ENCODE measurements around the gene GPRC5C.

GPRC5C gene, protein sequence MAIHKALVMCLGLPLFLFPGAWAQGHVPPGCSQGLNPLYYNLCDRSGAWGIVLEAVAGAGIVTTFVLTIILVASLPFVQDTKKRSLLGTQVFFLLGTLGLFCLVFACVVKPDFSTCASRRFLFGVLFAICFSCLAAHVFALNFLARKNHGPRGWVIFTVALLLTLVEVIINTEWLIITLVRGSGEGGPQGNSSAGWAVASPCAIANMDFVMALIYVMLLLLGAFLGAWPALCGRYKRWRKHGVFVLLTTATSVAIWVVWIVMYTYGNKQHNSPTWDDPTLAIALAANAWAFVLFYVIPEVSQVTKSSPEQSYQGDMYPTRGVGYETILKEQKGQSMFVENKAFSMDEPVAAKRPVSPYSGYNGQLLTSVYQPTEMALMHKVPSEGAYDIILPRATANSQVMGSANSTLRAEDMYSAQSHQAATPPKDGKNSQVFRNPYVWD

DNA sequence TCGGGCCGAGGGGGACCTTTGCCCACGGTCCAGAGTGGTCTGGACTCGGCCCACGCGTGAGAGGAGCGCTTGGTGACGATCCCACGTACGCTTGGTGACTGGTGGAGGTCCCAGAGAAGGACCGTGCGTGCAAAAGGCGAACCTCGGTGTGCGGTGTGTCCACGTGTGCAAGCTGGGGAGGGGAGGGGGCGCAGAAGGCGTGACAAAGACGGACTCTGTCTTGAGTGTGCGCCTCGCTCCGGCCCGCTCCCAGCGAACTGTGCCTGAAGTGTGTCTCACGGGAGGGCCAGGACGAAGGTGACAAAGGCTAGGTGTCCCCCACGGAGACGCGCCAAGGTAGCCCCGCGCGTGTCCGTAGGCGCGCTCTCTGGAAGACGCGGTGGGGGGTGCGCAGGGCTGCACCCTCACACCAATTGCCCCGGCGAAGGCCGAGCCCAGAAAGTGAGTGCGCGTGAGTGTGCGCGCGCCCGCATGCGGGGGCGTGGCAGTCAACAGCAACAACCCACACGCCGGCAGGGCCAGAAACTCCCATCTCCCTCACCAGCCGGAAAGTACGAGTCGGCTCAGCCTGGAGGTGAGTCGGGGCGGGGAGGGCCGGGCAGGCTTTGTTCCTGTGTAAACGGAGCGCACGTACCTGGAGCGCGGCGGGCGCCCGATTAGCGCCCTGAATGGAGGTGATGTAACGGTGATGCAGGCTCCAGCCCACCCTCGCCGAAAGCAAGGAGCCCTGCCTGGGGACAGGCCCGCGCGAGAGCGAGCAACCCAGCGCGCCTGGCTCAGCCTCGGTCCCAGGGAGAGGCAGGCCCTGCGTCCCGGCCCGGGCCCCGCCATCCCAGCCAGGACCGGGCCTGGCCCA lies at the start of gene GPRC5C:
Gene GPRC5C (plus strand): TSS at position 521 of the 856 bp plus-strand sequence. CDS start 7,689 bp downstream, outside the sequence.
- peak; percentile 24 to 47 for DNase-seq (ENCODE audit: low read depth in 2 of 2)

DNA sequence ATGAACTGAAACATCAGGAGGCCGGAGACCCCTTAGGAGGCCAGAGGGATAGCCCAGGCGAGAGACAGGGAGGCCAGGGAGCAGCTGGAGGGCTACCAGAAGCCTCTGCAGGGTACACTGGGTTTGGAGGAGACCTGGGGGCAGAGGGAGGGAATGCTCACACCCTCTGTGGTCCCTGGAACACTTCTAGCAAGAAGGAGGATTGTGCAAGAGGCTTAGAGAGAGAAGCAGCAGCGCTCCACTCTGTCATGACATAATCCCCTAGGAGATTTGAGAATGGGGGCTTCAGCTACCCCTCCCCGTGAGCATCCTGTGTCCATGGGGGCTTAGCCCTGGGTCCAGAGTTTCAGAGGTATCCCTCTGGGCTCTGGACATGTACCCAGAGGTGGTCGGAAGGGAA lies 48.7 kb upstream of the GPRC5C start:
- no peak for DNase-seq (ENCODE audit: low read depth in 2 of 2)

DNA sequence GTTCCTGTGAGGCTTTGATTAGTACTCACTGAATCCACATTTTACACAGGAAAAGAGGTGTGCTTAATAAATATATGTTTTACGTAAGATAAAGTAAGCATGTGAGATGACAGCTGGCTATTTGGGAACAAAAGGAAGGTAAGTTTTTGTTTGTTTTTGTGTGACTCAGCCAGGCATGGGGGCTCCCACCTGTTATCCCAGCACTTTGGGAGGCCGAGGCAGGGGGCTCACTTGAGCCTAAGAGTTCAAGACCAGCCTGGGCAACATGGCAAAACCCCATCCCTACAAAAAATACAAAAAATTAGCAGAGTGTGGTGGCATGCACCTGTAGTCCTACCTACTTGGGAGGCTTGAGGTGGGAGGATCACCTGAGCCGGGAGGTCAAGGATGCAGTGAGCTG lies 46.7 kb upstream of the GPRC5C start:
- DNase-seq (ENCODE audit: low read depth in 2 of 2) = no peak

DNA sequence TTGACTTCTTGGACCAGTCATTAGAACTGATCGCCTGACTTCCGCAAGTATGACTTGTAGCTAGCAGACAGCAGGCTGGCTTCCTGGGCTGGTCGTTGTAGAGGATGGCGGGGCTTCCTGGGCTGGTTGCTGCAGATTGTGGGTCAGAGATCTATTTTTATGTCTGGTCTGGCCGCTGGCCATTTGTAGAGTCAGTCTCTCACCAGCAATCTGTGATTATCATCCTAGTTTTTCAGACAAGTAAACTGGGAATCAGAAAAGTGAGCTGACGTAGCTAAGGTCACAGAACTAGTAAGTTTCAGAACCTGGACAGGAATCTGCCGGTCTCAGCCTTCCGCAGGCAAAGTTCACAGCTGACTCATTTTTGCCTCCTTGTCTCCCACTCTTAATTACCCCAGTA lies 45.5 kb upstream of the GPRC5C start:
- no peak for DNase-seq (ENCODE audit: low read depth in 2 of 2)

DNA sequence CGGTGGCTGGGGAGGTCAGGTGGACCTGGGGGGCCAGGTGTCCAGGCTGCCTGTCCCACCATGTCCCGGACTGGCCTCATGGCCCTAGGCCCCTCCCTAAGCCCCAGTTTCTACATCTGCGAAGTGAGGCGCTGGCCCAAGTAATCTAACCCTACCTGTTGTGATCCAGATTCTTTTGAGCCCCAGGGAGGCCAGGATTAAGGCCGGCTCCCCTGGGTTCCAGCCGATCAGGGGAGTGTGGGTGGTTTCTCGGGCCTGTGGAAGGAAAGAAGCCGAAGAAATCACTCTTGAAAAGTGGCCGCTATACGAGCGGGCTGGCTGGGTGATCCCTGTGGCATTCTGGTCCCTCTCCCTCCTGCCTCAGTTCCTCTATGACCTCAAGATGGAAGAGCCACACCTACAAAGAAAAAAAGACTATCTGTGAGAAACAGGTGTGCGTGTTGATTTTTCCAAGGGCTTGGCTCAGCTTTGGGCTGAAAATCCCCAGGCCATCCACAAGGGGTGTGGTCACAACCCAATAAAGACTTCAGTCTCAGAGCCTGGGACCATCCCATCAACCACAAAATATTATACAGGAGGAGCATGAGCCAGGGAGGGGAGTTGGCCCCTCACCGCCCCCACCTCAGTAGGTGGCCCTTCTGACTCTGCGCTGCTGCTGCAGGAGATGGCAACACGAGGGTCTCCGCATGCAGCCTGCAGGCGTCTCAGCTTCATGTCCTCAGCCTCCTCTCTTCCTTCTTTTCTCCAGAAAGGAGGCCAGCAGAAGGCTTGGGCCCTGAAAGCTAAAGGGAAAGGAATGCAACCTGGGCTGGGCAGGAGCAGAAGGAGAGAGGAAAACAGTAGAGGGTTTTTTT lies 44.3 kb upstream of the GPRC5C start:
- DNase-seq (ENCODE audit: low read depth in 2 of 2) = no peak

DNA sequence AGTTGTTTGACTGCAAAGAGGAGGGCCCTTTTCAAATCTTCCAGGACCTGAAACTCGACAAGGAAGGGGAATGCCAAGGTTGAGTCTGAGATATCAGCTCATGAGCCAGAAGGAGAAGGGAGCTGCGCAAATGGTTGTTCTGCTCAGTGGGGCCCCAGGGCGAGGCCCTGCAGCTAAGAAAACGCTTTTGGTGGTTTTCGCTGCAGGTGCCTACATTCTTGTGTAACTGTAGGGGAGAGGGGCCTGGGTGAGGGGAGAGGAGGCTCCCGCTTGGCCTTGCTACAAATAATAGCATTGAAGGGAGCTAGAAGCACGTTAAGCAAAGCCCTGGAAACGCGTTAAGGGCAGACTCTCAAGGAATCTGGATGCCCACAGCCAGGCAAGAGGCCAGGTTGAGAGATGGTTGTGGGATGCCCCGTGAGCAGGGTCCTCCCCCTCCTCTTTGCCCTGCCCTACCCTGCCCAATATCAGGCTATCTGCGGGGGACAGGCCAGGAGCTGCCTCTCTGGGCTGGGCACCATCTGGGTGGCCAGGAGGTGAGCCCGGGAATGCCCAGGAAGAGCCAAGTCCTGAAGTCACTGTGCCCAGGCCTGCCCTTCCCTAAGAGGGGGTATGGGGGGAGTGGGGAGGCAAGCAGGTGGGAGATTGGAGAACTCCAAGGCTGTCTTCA lies 42.7 kb upstream of the GPRC5C start:
- no peak for DNase-seq (ENCODE audit: low read depth in 2 of 2)

DNA sequence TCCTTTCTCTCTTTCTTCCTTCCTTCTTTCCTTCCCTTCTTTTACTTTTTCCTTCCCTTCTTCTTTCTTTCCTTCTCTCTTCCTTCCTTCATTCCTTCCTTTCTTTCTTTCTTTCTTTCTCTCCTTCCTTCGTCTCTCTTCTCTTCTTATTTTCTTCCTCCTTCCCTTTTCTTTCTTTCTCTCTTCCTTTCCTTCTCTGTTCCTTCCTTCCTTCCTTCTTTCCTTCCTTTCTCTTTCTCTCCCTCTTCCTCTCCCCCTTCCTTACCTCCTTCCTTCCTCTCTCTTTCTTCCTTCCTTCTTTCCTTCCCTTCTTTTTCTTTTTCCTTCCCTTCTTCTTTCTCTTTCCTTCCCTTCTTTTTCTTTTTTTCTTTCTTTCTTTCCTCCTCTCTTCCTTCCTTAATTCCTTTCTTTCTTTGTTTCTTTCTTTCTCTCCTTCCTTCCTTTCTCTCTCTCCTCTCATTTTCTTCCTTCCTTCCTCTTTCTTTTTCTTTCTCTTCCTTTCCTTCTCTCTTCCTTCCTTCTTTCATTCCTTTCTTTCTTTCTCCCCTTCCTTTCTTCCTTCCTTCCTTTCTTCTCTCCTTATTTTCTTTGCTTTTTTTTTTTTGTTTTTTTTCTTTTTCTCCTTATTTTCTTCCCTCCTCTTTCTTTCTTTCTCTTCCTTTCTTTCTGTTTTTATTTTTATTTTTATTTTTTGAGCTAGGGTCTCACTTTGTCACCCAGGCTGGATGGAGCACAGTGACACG lies 41.8 kb upstream of the GPRC5C start:
- DNase-seq (ENCODE audit: low read depth in 2 of 2) = no peak

DNA sequence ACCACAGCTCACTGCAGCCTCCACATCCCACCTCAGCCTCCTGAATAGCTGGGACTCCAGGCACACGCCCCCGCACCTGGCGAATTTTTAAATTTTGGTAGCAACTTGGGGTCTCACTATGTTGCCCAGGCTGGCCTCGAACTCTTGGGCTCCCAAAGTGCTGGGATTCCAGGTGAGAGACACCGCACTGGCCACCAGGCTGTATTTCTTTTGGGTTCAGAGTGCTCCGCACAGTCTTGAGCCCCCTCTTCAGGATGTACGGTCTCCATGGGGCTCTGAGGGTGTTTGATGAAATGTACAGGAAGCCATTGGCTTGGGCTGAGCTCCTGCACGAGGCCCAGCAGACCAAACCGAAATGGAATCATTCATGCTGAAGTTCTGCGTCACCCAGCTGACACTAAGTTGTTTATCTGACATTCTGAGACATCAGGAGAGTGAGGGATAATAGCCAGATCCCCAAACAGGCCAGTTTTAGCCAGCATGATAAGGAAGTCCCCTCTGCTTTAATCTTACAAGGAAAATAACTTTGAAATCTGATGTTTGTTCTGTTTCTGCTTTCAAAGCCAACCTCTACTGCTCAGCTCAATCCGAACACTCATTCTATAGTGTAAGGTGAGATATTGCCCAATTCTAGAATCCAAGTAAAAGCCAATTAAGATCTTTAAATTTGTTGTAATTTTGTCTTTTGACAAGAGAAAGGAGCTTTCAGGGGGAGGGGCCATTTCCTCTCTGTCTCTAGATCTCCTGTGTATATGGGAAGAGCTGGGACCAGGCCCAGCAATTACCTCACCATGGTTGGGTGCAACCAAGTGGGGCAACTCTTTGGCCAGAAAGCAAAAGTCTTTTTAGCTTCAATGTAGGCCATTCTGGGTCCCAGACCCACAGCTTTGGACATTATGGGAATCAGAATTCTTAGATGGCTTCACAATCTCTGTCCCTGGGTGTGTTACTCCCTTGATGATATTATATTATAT lies 40.9 kb upstream of the GPRC5C start:
- no peak for DNase-seq (ENCODE audit: low read depth in 2 of 2)

DNA sequence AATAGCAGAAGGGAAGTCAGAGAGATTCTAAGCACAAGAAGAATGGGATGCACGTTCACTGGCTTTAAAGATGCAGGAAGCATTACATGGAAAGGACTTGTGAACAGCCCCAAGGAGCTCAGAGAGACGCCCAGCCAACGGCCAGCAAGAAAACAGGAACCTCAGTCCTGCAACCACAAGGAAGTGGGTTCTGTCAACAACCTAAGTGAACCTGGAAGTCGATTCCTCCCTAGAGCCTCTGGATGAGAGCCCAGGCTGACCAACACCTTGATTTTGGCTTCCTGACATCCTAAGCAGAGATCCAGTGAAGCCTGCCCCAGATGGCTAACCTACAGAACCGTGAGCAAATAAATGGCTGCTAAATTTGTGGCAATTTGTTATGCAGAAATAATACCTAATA lies 40.1 kb upstream of the GPRC5C start:
- no peak for DNase-seq (ENCODE audit: low read depth in 2 of 2)

DNA sequence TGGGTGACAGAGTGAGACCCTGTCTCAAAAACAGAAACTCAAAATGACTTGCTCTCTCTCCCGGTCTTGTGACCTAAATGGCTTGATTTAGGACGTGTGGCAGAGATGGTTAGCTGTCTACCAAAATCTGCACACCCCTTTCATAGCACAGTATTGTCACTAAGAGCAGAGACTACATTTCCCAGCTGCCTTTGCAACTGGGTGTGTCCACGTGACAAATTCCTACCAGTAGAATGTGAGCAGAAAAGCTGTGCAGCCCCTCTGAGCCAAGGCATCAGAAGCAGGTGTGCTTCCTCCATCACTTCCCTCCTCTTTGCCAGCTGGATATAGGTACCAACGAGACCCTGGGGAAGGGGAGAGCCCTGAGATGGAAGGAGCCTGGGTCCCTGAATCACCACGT lies 39.0 kb upstream of the GPRC5C start:
- DNase-seq (ENCODE audit: low read depth in 2 of 2) = no peak

DNA sequence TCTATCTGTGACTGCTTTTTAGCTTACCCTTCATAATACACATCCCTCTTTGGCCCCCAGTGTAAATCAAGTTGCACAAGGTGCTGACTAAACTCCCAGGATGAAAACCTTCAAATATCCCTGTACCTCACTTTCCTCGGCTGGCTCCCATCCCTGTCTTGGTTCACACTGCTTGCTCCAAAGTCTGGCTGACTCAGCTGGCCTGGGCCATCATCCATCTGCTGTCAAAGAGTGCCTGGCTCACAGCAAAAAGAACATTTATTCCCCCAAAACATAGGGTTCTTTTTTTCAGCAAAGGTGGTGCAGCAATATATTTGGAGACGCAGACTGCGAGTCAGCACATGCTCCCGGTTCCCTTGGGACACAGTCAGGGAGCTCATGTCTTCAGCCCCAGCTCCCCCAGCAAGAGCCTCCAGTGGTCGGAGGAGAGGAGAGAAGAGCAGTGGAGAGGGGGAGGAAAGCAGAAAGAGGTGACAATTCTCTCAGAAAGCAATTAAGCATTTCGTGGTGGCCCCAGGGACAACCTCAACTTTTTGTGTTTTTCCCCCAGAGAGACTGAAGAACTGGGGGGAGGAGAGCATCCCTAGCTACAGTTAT lies 38.4 kb upstream of the GPRC5C start:
- DNase-seq (ENCODE audit: low read depth in 2 of 2) = no peak

DNA sequence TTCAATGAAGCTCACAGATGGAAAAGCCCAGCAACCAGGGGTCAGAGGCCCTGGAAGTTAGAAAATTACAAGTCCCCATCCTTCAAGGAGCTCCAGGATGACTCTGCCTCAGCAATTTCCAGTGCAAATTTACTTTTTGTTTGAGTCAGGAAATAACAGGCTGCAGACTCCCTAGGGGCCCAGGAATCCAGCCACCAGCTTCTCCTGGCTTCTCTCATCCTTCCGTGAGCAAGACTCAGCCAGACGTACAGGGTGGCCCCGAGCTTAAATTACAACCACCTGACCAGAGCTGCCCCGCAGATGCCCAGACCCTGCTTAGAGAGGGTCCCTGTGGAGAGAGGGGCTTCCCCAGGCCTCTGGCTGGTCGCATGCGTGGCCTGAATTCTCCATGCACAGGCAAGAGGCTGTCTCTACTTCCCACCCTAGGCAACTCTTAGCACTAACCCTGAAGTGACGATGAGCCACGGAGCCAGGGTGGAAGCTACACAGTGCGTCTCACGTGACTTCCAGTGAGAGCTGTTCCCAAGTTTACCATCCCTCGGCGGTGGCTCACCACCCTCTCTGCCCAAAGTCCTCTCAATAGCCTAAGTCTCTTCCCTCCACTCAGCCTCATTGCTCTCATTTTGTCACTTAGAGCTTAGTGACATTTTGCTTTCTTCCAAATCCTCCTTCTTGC lies 37.5 kb upstream of the GPRC5C start:
- DNase-seq (ENCODE audit: low read depth in 2 of 2) = no peak

DNA sequence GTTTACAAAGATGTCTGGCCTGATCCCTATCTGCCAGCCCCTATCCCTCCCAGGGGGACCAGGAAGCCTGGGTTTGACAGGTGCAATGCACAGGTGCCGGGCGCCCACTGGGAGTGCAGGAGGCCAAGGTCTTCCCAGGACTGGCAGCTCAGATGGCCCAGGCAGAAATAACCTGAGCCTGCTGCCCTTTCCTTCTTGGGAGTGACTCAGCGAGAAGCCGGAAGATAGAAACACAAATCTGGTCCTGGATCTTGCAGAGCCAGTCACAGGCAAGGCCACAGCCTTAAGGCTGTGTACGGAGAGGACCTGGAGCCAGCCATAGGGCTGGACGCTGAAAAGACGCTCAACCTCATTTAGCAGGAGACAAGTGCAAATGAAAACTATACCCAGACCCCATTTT lies 36.9 kb upstream of the GPRC5C start:
- DNase-seq (ENCODE audit: low read depth in 2 of 2) = no peak

DNA sequence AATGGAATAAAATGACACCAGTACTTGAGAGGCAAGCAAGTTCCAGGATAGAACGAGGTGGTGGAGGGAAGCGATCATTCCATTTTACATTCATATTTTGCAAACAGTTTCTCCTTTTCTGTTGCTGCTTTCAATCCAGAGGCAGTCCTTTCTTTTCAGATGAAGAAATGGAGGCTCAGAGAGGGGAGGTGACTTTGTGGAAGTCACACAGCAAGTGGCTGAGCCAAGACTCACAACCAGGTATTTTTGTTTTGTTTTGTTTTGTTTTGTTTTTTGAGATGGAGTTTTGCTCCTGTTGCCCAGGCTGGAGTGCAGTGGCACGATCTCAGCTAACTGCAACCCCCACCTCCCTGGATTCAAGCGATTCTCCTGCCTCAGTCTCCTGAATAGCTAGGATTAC lies 35.3 kb upstream of the GPRC5C start:
- no peak for DNase-seq (ENCODE audit: low read depth in 2 of 2)

DNA sequence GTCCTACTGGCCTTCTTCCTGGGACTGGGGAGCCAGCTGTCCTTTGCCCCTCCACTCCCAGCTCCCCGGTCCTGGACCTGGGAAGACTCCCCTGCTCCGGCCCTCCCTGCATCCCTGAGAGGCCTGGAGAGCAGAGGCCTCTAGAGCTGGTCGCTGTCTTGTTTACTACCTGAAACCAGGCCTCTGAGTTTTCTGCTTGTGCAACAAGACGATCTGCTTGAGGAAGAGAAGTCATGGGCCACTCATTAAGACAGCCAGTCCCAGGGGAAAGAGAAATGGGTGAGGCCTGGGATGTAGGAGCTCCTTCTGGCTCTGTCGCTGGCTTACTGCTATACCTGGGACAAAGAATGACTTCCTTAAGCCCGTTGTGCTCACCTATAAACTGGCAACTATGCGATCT lies 29.8 kb upstream of the GPRC5C start:
- DNase-seq (ENCODE audit: low read depth in 2 of 2) = no peak

DNA sequence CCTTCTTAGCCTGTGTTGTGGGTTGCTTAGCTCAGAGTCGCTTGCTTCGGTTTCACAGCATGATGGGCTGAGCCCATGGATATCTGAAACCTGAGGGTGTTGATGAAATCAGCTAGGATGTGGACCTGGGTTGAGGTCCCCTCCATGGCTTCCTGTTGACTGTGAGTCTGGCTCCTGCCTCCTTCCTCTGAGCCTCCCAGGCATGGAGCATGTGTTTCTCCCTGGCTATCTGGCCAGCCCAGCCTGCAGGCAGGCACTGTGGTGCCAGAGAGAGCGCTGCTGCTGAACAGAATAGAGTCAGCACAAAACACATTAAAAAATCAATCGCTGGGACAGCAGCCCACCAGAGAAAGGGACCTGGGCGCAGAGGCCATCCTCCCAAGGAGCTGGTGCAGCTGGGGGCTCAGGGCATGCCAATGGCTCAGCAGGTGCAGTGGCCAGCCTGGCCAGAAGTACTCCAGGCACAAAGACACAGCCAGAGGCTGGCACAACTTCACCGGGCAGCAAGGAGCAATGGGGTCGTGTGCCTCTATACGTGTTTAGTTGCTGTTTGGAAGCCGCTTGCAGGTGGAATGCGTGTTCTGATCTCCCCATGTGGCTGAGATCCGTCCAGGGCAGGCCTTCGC lies 28.3 kb upstream of the GPRC5C start:
- no peak for DNase-seq (ENCODE audit: low read depth in 2 of 2)

DNA sequence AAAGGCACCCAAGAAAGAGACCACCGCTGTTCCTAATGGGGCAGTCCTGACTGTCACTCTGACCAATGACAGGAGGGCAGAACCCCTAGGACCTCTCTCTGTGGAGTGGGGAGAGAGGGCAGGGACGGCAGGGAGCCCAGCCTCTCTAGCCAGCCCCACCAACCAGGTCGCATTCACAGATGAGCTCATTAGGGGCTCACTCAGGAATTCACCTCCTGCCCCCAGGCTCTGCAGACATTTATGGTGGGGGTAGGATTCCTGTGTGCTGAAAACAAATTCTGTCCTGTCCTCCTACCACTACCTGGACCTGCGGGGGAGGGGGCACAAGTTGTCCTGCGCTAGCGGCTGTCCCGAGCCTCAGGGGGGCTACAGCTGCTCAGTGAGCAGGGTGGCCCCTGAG lies 27.7 kb upstream of the GPRC5C start:
- DNase-seq (ENCODE audit: low read depth in 2 of 2) = no peak

DNA sequence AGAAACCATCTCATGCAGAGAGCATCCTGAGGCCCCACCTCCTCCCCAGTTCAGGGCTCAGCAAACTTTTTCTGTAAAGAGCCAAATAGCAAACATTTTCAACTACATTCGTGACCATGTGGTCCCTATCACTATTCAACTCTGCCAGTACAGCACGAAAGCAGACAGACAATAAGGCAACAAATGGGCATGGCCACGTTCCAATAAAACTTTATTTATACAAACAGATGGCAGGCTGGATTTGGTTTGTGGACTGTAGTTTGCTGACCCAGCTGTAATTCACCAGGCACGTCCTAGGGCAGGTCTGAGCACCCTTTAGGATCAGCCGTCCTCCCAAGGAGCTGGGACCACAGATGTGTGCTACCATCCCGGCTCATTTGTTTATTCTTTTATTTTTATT lies 27.1 kb upstream of the GPRC5C start:
- no peak for DNase-seq (ENCODE audit: low read depth in 2 of 2)

All from activated CD8-positive, alpha-beta memory T cell treated with anti-CD3 and anti-CD28 coated beads for 4 hours (primary cell).